Neural cell (in vitro differentiated cells): Measurements from ENCODE around the gene ANO9. TPM values are rescaled to one million over a fixed set of nuclear protein-coding genes. Genes with fewer than 3 reads are reported as not detected.
"Not testable (repeated sequence)": the region's sequence is repeated elsewhere in the genome, so short reads cannot be mapped to it uniquely, and the experiment has no call there.

Experiments
- H2AFZ ChIP-seq: fragments of 200-600, 300-800 bp; sonication (generic), shearing (Covaris generic); 2 replicates; pipeline ENCODE4 v1.6.0; 2014; ENCODE audit warnings: low read depth, mild to moderate bottlenecking, antibody characterized with exemption, low read length, moderate library complexity
- H3F3A ChIP-seq: fragments of 200-600 bp; shearing (Covaris generic); 2 replicates; pipeline ENCODE4 v1.6.1; 2016; ENCODE audit warnings: mild to moderate bottlenecking, moderate library complexity, mixed read lengths, antibody characterized with exemption, low read length; ENCODE audit not compliant: insufficient read depth, poor library complexity, severe bottlenecking
- H3K27ac ChIP-seq: fragments of 200-600, 300-800 bp; sonication (generic), shearing (Covaris generic); 2 replicates; pipeline ENCODE4 v1.5.1; 2014; ENCODE audit warnings: mild to moderate bottlenecking, low read length, moderate library complexity
- H3K27me3 ChIP-seq: fragments of 300-800, 200-600 bp; sonication (generic), shearing (Covaris generic); 2 replicates; pipeline ENCODE4 v1.6.0; 2014; ENCODE audit warnings: mild to moderate bottlenecking, low read depth, low read length, moderate library complexity; ENCODE audit not compliant: insufficient read depth
- H3K36me3 ChIP-seq: fragments of 300-800, 200-600 bp; sonication (generic), shearing (Covaris generic); 2 replicates; pipeline ENCODE4 v1.5.1; 2014; ENCODE audit warnings: mild to moderate bottlenecking, antibody characterized with exemption, low read length, moderate library complexity; ENCODE audit not compliant: insufficient read depth
- H3K4me2 ChIP-seq: fragments of 300-800, 200-600 bp; sonication (generic), shearing (Covaris generic); 2 replicates; pipeline ENCODE4 v1.6.0; 2014; ENCODE audit warnings: mild to moderate bottlenecking, low read length
- H3K4me3 ChIP-seq: fragments of 300-800, 200-600 bp; sonication (generic), shearing (Covaris generic); 2 replicates; pipeline ENCODE4 v1.5.1; 2014; ENCODE audit warnings: mild to moderate bottlenecking, low read length, moderate library complexity
- H3K79me2 ChIP-seq: fragments of 200-600 bp; shearing (Covaris generic); replicated peaks from 2 replicates; pipeline ENCODE4 v1.6.0; 2014; ENCODE audit warnings: mild to moderate bottlenecking, low read length, moderate library complexity; ENCODE audit not compliant: insufficient read depth
- H3K9ac ChIP-seq: fragments of 300-800, 200-600 bp; sonication (generic), shearing (Covaris generic); 2 replicates; pipeline ENCODE4 v1.6.1; 2016; ENCODE audit warnings: mild to moderate bottlenecking, low read length, mixed read lengths
- H3K9me2 ChIP-seq: fragments of 200-600 bp; shearing (Covaris generic); 2 replicates; pipeline ENCODE4 v1.6.1; 2016; ENCODE audit warnings: mild to moderate bottlenecking, low read length, mixed read lengths; ENCODE audit not compliant: insufficient read depth
- H3K9me3 ChIP-seq: fragments of 200-600, 300-800 bp; sonication (generic), shearing (Covaris generic); 2 replicates; pipeline ENCODE4 v1.6.1; 2016; ENCODE audit warnings: mild to moderate bottlenecking, mixed run types, low read length, moderate library complexity, mixed read lengths
- H4K20me1 ChIP-seq: fragments of 200-600 bp; shearing (Covaris generic); 2 replicates; pipeline ENCODE4 v1.6.1; 2016; ENCODE audit warnings: mild to moderate bottlenecking, mixed run types; ENCODE audit not compliant: insufficient read depth
- CTCF ChIP-seq: fragments of 450-650 bp; IDR thresholded peaks from 2 replicates; pipeline ENCODE4 v1.5.1; 2014; ENCODE audit warnings: antibody characterized with exemption, mild to moderate bottlenecking, moderate library complexity; ENCODE audit not compliant: poor library complexity, severe bottlenecking
- EP300 ChIP-seq: fragments of 450-650 bp; conservative IDR thresholded peaks from 2 replicates; pipeline ENCODE4 v1.6.1; 2014; ENCODE audit warnings: antibody characterized with exemption, mild to moderate bottlenecking, moderate library complexity; ENCODE audit not compliant: poor library complexity, severe bottlenecking
- EZH2 ChIP-seq: fragments of 200-600, 300-800 bp; shearing (Covaris generic), sonication (generic); IDR thresholded peaks from 2 replicates; pipeline ENCODE4 v1.6.1; 2014; ENCODE audit warnings: antibody characterized with exemption, low read length, borderline replicate concordance, mild to moderate bottlenecking; ENCODE audit not compliant: insufficient read depth, poor library complexity, severe bottlenecking
- MXI1 ChIP-seq: fragments of 450-650 bp; conservative IDR thresholded peaks from 2 replicates; pipeline ENCODE4 v1.6.1; 2014; ENCODE audit warnings: antibody characterized with exemption, mild to moderate bottlenecking; ENCODE audit not compliant: poor library complexity, severe bottlenecking
- POLR2AphosphoS5 ChIP-seq: IDR thresholded peaks from 2 replicates; pipeline ENCODE4 v1.6.1; 2012
- RAD21 ChIP-seq: fragments of 450-650 bp; conservative IDR thresholded peaks from 2 replicates; pipeline ENCODE4 v1.6.1; 2014; ENCODE audit warnings: antibody characterized with exemption, mild to moderate bottlenecking, moderate library complexity
- REST ChIP-seq: IDR thresholded peaks from 2 replicates; pipeline ENCODE4 v1.6.1; 2012; ENCODE audit warnings: borderline replicate concordance
- SMC3 ChIP-seq: fragments of 450-650 bp; conservative IDR thresholded peaks from 2 replicates; pipeline ENCODE4 v1.6.1; 2014; ENCODE audit warnings: antibody characterized with exemption, mild to moderate bottlenecking, moderate library complexity; ENCODE audit not compliant: poor library complexity
- TAF1 ChIP-seq: IDR thresholded peaks from 2 replicates; pipeline ENCODE4 v1.6.1; 2012; ENCODE audit warnings: low read depth
- polyA plus RNA-seq: library from polyadenylated mRNA; depleted of rRNA; stranded (reverse); fragments of >200 nt; gene quantifications from 2 replicates; pipeline ENCODE4 v1.2.3, GENCODE V29; 2014

Gene ANO9
- polyA plus RNA-seq, 1 donor from 2014 or later, result not detected

GRCh38 chr11:437228-437870, 4.5 kb downstream of the ANO9 start:
- H2AFZ ChIP-seq, result no peak overlapping the region
- no peaks in the 10 kb centered on the region for H4K20me1 ChIP-seq
- no peak overlapping the region for H3K4me2 ChIP-seq
- H3K9me3 ChIP-seq, result no peaks in the 10 kb centered on the region
- no peak overlapping the region for H3K27ac ChIP-seq
- no peaks in the 10 kb centered on the region for H3K36me3 ChIP-seq
- no peak for TF ChIP-seq SMC3
- TF ChIP-seq REST, result no peak
- no peak for TF ChIP-seq RAD21
- no peak for TF ChIP-seq CTCF
- TF ChIP-seq POLR2AphosphoS5, result no peak
- TF ChIP-seq MXI1, result no peak
- TF ChIP-seq TAF1, result no peak
- TF ChIP-seq EP300, result no peak
- TF ChIP-seq EZH2, result no peak
- H3K9me2 ChIP-seq, result no peaks in the 10 kb centered on the region
- no peak overlapping the region for H3K4me3 ChIP-seq
- no peaks in the 10 kb centered on the region for H3K79me2 ChIP-seq
- H3K9ac ChIP-seq, result no peak overlapping the region
- H3K27me3 ChIP-seq, result no peaks in the 10 kb centered on the region
- no peaks in the 10 kb centered on the region for H3F3A ChIP-seq

DNA sequence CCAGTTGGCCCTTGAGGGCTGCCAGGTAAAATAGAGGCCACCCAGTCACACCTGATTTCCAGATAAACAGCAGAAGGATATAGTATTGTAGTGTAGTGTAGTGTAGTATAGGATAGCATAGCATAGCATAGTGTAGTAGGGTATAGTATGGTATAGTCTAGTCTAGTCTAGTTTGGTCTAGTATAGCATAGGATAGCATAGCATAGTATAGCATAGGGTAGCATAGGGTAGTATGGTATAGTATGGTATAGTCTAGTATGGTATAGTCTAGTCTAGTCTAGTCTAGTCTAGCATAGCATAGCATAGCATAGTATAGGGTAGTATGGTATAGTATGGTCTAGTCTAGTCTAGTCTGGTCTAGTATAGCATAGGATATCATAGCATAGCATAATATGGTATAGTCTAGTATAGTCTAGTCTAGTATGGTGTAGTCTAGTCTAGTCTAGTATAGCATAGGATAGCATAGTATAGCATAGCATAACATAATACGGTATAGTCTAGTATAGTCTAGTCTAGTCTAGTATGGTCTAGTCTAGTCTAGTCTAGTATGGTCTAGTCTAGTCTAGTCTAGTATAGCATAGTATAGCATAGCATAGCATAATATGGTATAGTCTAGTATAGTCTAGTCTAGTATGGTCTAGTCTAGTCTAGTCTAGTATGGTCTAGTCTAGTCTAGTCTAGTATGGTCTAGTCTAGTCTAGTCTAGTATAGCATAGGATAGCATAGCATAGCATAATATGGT, 6.6 kb downstream of the ANO9 start:
- not testable (repeated sequence) for H4K20me1 ChIP-seq, H3K27me3 ChIP-seq, H3K36me3 ChIP-seq

More for the DNA sequence above, 6.6 kb downstream of the ANO9 start:
- H3K9me3 ChIP-seq, H3K9me2 ChIP-seq, H2AFZ ChIP-seq, H3K27ac ChIP-seq, H3K9ac ChIP-seq, H3K79me2 ChIP-seq, H3K4me3 ChIP-seq, H3F3A ChIP-seq, H3K4me2 ChIP-seq: not testable (repeated sequence)
